Measurements from ENCODE around the gene SHC3.

SHC3 gene

DNA sequence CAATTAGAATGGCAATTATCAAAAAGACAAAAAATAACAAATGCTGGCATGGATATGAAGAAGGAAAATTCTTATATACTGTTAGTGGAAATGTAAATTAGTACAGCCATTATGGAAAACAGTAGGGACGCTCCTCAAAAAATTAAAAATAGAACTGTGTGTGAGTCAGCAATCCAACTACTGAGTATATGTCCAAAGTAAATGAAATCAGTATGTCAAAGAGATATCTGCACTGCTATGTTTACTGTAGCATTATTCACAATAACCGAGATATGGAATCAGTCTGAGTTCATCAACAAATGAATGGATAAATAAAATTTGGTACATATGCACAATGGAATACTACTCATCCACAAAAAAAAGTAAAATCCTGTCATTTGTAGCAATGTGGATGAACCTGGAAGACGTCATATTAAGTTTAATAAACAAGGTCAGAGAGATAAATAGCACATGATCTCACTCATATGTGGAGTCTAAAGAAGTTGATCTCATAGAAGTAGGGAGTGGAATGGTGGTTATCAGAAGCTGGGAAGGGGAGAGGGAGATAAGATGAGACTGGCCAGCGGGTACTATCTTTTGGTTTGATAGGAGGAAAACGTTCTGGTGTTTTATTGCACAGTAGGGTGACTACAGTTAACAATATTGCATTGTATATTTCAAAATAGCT, 16.6 kb upstream of the SHC3 start:
- TF ChIP-seq, protein P1, sequence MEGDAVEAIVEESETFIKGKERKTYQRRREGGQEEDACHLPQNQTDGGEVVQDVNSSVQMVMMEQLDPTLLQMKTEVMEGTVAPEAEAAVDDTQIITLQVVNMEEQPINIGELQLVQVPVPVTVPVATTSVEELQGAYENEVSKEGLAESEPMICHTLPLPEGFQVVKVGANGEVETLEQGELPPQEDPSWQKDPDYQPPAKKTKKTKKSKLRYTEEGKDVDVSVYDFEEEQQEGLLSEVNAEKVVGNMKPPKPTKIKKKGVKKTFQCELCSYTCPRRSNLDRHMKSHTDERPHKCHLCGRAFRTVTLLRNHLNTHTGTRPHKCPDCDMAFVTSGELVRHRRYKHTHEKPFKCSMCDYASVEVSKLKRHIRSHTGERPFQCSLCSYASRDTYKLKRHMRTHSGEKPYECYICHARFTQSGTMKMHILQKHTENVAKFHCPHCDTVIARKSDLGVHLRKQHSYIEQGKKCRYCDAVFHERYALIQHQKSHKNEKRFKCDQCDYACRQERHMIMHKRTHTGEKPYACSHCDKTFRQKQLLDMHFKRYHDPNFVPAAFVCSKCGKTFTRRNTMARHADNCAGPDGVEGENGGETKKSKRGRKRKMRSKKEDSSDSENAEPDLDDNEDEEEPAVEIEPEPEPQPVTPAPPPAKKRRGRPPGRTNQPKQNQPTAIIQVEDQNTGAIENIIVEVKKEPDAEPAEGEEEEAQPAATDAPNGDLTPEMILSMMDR (IDR thresholded peaks at IDR 0.05) = no peak
- no peak for TF ChIP-seq ZFX (IDR thresholded peaks at IDR 0.05; ENCODE audit: borderline replicate concordance)
- H3K27ac ChIP-seq = no peak overlapping the region

DNA sequence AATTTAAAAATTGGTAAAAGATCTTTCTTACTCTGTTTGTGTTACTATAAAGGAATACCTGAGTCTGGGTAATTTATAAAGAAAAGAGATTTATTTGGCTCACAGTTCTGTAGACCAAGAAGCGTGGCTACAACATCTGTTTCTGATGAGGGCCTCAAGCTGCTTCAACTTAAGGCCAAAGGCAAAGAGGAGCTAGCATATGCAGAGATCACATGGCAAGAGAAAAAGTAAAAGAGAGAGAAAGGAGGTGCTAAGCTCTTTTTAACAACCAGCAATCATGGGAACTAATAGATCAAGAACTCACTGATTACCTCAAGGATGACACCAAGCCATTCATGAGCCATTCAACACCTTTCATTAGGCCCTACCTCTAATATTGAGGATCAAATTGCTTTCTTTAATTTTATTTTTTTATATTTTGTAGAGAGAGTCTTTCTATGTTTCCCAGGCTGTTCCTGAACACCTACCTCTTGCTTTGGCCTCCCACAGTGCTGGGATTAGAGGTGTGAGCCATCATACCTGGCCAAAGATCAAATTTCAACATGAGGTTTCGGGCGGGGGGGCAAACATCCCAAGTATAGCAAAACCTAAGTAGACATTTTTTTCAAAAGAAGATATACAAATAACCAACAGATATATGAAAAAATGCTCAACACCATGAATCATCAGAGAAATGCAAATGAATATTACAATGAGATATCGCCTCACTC, 16.0 kb upstream of the SHC3 start:
- H3K27ac ChIP-seq = no peak overlapping the region

DNA sequence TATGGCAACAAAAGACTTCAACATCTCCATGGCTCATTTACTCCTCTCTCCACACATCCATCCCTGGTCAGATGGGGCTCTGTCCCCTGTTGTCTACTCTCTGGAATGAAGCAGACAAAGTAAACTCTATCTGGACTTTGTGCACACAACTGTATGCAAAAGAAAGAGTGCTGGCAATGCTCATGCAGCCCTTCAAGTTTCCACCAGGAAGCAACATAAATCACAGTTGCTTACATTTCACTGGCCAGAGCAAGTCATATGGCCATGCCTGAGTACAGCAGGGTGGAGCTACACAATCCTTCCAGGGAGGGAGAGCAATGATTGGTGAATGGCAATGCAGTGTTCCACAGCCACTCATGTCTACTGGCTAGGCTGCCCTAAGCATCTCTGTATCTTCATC, 12.4 kb upstream of the SHC3 start:
- TF ChIP-seq ZFX (IDR thresholded peaks at IDR 0.05; ENCODE audit: borderline replicate concordance) = no peak
- TF ChIP-seq, protein P1 (IDR thresholded peaks at IDR 0.05) = no peak
- H3K27ac ChIP-seq = no peak overlapping the region

More for the DNA sequence above, 16.0 kb upstream of the SHC3 start:
- TF ChIP-seq, protein P1 (IDR thresholded peaks at IDR 0.05) = no peak
- no peak for TF ChIP-seq ZFX (IDR thresholded peaks at IDR 0.05; ENCODE audit: borderline replicate concordance)

DNA sequence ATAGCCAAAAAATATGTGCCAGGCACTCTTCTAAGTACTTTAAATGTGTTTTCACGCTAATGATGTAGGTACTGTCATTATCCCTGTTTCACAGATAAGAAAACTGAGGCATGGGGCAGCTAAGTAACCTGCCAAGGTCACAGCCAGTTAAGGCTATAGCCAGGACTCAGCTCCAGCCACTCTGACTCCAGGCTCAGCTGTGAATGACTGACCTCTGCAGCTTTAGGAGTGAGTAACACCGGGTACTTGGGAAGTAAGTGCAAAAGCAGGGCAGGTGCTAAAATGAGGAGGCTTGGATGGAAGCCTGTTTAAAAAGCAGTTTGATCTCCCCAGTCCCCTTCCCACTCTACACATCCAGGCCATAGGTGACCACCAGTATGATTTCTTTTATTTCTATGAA, 10.6 kb upstream of the SHC3 start:
- no peak overlapping the region for H3K27ac ChIP-seq
- no peak for TF ChIP-seq ZFX (IDR thresholded peaks at IDR 0.05; ENCODE audit: borderline replicate concordance)
- TF ChIP-seq, protein P1 (IDR thresholded peaks at IDR 0.05) = no peak

DNA sequence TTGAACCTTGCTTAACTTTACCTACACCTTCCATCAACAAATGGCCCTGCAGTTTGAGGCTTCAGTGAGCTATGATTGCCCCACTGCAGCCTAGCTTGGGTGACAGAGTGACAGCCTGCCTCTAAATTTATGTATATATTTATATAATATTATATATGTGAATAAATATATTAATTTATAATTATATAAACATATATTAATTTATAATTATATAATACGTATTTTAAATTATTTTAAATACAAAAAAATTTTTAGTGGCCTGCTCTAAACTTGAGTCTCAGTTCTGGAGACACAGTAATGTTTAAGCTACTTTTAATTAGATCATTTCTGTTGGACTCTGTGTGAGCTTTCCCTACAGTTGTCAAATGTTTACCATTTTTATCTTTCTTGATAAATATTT, 9.3 kb upstream of the SHC3 start:
- TF ChIP-seq, protein P1 (IDR thresholded peaks at IDR 0.05) = no peak
- TF ChIP-seq ZFX (IDR thresholded peaks at IDR 0.05; ENCODE audit: borderline replicate concordance) = no peak
- H3K27ac ChIP-seq = no peak overlapping the region

DNA sequence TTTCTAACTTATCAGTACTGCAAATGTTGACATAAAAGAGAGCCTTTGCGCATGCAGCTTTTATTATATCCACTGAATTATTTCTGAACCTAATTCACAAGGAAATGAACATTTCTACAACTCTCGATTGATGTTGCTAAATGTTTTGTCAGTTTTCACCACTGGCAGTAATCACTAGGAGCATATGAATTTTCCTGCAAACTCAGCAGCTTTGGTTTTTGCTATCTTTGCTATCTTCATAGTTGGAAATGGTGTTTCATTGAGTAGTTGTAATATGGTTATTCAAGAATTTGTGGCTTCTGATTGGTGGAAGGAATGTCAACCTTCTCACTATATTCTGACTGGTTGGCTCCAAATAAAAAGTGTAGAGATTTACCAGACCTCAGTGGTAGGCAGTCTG, 8.9 kb upstream of the SHC3 start:
- TF ChIP-seq, protein P1 (IDR thresholded peaks at IDR 0.05) = no peak
- no peak for TF ChIP-seq ZFX (IDR thresholded peaks at IDR 0.05; ENCODE audit: borderline replicate concordance)
- H3K27ac ChIP-seq = no peak overlapping the region

DNA sequence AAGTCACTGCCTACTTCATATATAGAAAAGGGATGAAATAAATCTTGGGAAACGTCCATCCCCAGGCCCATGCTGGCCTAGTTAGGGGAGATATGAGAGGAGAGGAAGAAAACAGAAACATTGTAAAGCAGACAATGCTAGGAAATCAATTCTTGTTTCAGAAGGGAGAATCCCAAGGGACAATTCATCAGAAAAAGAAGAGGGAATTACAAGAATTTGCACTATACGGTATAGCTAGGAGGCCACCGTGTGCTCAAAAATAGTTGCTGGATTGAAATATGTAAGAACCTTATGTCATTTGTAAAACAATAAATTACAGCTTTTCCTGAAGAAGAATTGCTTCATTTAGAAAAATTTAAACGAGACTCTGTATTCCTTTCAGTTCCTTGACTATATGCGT, 8.3 kb upstream of the SHC3 start:
- TF ChIP-seq ZFX (IDR thresholded peaks at IDR 0.05; ENCODE audit: borderline replicate concordance) = no peak
- TF ChIP-seq, protein P1 (IDR thresholded peaks at IDR 0.05) = no peak
- no peak overlapping the region for H3K27ac ChIP-seq

Measured in 22Rv1 (cell line).